MCF 10A (cell line): ENCODE measurements around the gene CYTH1. TPM values are rescaled to one million over a fixed set of nuclear protein-coding genes. Genes with fewer than 3 reads are reported as not detected.

Experiments used
- BruUV-seq: library from RNA; stranded (reverse); fragments of 400-500 nt; replicated peaks from 2 replicates; lab custom pipeline; 2021; lab: Mats Ljungman, UMichigan
- CTCF ChIA-PET: fragments of 300-600 bp; sonication (Branson Sonifier 250); formaldehyde crosslinking; extraction: SDS; loops from one replicate; lab custom pipeline; 2021; ENCODE audit warnings: antibody characterized with exemption, inconsistent platforms; lab: Yijun Ruan, JAX
- POLR2A ChIA-PET: fragments of 300-600, 350-650 bp; sonication (Branson Sonifier 250); formaldehyde crosslinking; extraction: SDS; loops from one replicate; lab custom pipeline; 2020; ENCODE audit warnings: antibody characterized with exemption, inconsistent platforms; lab: Yijun Ruan, JAX
- DNase-seq: peaks from one replicate; pipeline ENCODE4 v3.0.0-alpha.2; 2018; ENCODE audit not compliant: unreplicated experiment
- H3K27ac Mint-ChIP-seq: one replicate; pipeline ENCODE4 v1.8.0; 2022; ENCODE audit warnings: mild to moderate bottlenecking, low read depth, mixed read lengths; ENCODE audit not compliant: unreplicated experiment
- H3K27me3 Mint-ChIP-seq: one replicate; pipeline ENCODE4 v1.8.0; 2022; ENCODE audit warnings: mixed read lengths; ENCODE audit not compliant: insufficient read depth, unreplicated experiment
- H3K36me3 Mint-ChIP-seq: one replicate; pipeline ENCODE4 v1.8.0; 2022; ENCODE audit warnings: mild to moderate bottlenecking, moderate library complexity, mixed read lengths; ENCODE audit not compliant: insufficient read depth, unreplicated experiment
- H3K4me1 Mint-ChIP-seq: one replicate; pipeline ENCODE4 v1.8.0; 2022; ENCODE audit warnings: mixed read lengths; ENCODE audit not compliant: insufficient read depth, unreplicated experiment
- H3K4me3 Mint-ChIP-seq: one replicate; pipeline ENCODE4 v1.8.0; 2022; ENCODE audit warnings: mild to moderate bottlenecking, moderate library complexity, mixed read lengths; ENCODE audit not compliant: unreplicated experiment
- H3K9me3 Mint-ChIP-seq: one replicate; pipeline ENCODE4 v1.8.0; 2022; ENCODE audit warnings: mixed read lengths; ENCODE audit not compliant: unreplicated experiment
- intact Hi-C: fragments of 100-400 bp; cut with micrococcal nuclease; formaldehyde crosslinking; loops from 2 replicates; pipeline ENCODE4 v1.14.1; 2022
- total RNA-seq: library from RNA; stranded (reverse); gene quantifications from 2 replicates; pipeline ENCODE4 v1.2.3, GENCODE V29; 2022
- TF ChIP-seq, protein P1 (sequence below): fragments of 200-600 bp; IDR thresholded peaks from one replicate; pipeline ENCODE4 v1.8.0; 2022; ENCODE audit warnings: antibody characterized with exemption, mild to moderate bottlenecking; ENCODE audit not compliant: unreplicated experiment

Gene CYTH1
- total RNA-seq, 1 experiment from 2014 or later: 38.5 TPM

DNA sequence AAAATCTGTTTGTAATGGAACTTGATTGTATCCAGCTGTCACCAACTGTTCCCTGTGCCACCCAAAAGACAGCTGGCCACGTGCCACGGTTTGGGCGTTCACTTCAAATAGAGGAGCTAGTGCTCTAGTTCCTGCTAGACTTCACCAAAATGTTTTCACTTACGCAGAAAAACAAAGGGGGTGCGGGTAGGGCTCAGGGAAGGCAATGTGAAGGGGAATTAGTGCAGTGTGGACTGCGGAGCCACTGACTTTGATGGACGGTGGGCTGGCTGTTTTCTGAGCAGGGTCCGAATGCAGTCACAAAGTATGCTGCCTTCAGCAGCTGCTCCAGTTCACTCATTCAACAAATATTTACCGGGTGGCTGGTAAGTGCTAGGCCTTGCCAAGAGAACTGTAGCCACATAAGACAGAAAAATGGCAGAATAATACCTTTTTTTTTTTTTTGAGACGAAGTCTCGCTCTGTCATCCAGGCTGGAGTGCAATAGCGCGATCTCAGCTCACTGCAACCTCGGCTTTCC is 7.6 kb upstream of the CYTH1 start:
- BruUV-seq: no TSS peak
- Mint-ChIP-seq H3K27me3 (no peaks in the 10 kb centered on the region), H3K4me1 (peaks cover 8% of the 10 kb centered on the region), H3K36me3 (peaks cover 19% of the 10 kb centered on the region), H3K4me3 (no peak overlapping the region), H3K9me3 (no peaks in the 10 kb centered on the region), H3K27ac (no peak overlapping the region)
- intact Hi-C loops: no loop called here
- DNase-seq: no peak
- TF ChIP-seq, protein P1, sequence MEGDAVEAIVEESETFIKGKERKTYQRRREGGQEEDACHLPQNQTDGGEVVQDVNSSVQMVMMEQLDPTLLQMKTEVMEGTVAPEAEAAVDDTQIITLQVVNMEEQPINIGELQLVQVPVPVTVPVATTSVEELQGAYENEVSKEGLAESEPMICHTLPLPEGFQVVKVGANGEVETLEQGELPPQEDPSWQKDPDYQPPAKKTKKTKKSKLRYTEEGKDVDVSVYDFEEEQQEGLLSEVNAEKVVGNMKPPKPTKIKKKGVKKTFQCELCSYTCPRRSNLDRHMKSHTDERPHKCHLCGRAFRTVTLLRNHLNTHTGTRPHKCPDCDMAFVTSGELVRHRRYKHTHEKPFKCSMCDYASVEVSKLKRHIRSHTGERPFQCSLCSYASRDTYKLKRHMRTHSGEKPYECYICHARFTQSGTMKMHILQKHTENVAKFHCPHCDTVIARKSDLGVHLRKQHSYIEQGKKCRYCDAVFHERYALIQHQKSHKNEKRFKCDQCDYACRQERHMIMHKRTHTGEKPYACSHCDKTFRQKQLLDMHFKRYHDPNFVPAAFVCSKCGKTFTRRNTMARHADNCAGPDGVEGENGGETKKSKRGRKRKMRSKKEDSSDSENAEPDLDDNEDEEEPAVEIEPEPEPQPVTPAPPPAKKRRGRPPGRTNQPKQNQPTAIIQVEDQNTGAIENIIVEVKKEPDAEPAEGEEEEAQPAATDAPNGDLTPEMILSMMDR: no peak
- POLR2A ChIA-PET: interaction anchor here (0.6 to 2.5 kb wide), 6 partner anchors 15 to 309 kb away, joined by 3 to 5 read pairs (median 4); no protein-coding TSS in a partner anchor
- CTCF ChIA-PET: no interaction called here

DNA sequence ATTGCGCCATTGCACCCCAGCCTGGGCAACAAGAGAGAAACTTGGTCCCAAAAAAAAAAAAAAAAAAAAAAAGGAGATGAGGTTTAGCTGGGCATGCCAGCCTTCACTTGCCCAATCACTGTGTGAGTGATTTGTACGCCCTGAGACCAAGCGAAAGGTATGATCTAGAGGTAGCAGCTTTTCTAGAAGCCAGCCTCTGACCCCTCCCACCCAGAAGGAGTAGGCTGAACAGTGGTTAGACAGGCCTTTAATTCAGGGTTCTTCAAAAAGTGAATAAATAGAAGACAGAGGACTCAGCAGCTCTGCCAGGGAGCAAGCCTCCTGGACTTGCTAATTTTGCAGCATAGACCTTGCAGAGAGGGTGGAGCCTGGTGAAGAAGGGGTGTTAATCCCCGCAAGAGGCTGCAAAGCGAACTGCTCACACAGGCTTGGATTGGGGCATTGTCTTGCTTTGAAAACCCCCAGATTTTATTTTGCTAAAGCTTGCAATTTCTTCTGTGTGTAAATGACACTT is 7.1 kb upstream of the CYTH1 start:
- no TSS peak for BruUV-seq
- no peak overlapping the region for H3K4me3 Mint-ChIP-seq
- H3K4me1 Mint-ChIP-seq: peaks cover 8% of the 10 kb centered on the region
- no peak overlapping the region for H3K27ac Mint-ChIP-seq
- H3K36me3 Mint-ChIP-seq: peaks cover 17% of the 10 kb centered on the region
- H3K27me3 Mint-ChIP-seq: no peaks in the 10 kb centered on the region
- intact Hi-C loops: no loop called here
- H3K9me3 Mint-ChIP-seq: no peaks in the 10 kb centered on the region
- TF ChIP-seq, protein P1: no peak
- no peak for DNase-seq
- CTCF ChIA-PET: interaction anchor here (1.2 kb wide), 1 partner anchor 204 kb away, joined by 3 read pairs; no protein-coding TSS in a partner anchor
- POLR2A ChIA-PET: interaction anchor here (0.6 to 2.5 kb wide), 7 partner anchors 12 to 308 kb away, joined by 3 to 5 read pairs (median 4); no protein-coding TSS in a partner anchor

DNA sequence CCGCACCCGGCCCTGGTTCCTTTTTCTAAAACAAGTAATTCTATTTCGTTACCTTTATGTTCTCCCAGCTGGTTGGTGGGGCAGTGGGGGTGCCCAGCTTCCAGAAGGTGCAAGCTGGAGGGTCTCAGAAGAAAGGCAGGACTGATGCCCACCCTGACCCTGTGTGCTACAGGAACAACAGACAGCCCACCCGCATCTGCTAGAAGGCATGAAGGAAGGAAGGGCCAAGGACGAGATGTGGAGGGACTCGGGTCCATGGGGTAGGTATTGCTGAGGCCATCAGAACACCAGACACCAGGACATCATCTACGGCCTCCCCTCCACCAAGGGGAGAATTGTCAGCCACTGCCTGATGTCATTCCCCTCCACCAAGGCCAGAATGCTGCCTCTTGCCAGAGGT is 6.4 kb upstream of the CYTH1 start:
- H3K4me3 Mint-ChIP-seq: no peak overlapping the region
- no peak for DNase-seq
- ChIA-PET POLR2A (interaction anchor here (0.7 to 1.3 kb wide), 2 partner anchors 13 to 46 kb away, joined by 3 to 4 read pairs; no protein-coding TSS in a partner anchor), CTCF (interaction anchor here (1.2 kb wide), 1 partner anchor 204 kb away, joined by 3 read pairs; no protein-coding TSS in a partner anchor)
- BruUV-seq: no TSS peak
- intact Hi-C loops: no loop called here
- no peaks in the 10 kb centered on the region for H3K27me3 Mint-ChIP-seq
- H3K36me3 Mint-ChIP-seq: peaks cover 11% of the 10 kb centered on the region
- peaks cover 8% of the 10 kb centered on the region for H3K4me1 Mint-ChIP-seq
- no peaks in the 10 kb centered on the region for H3K9me3 Mint-ChIP-seq
- TF ChIP-seq, protein P1: no peak
- H3K27ac Mint-ChIP-seq: no peak overlapping the region

DNA sequence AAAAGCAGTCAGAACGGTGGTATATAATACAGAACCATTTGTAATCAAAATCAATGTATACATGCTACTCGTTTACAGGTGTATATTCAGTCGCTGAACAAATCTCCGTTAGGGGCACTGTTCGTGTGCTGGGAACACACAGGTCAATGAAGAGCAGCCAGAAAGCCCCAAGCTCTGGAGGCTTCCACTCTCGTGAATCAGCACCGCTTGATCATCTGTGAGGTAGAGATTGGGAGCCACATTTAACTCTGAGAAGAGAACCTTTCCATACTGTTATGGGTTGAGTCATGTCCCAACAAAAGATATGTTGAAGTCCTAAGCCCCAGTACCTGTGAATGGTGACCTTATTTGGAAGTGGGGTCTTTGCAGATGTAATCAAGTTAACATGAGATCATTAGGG is 5.4 kb upstream of the CYTH1 start:
- ChIA-PET POLR2A (no interaction called here), CTCF (interaction anchor here (0.7 kb wide), 1 partner anchor 65 kb away, joined by 4 read pairs; no protein-coding TSS in a partner anchor)
- H3K27ac Mint-ChIP-seq: no peak overlapping the region

More for the DNA sequence above, 5.4 kb upstream of the CYTH1 start:
- Mint-ChIP-seq H3K9me3 (no peaks in the 10 kb centered on the region), H3K4me1 (peaks cover 8% of the 10 kb centered on the region), H3K27me3 (no peaks in the 10 kb centered on the region), H3K36me3 (peaks cover 4% of the 10 kb centered on the region), H3K4me3 (no peak overlapping the region)
- TF ChIP-seq, protein P1: no peak
- intact Hi-C loops: no loop called here
- DNase-seq: peak; percentile 25
- BruUV-seq: no TSS peak
